Neural progenitor cell (in vitro differentiated cells): Measurements from ENCODE around the gene CSRNP3.

Experiments used
- CTCF ChIP-seq: fragments of 200-600 bp; sonication (generic); IDR thresholded peaks from 2 replicates; pipeline ENCODE4 v1.5.1; 2017; ENCODE audit warnings: antibody characterized with exemption, mild to moderate bottlenecking
- EZH2phosphoT487 ChIP-seq: fragments of 200-600 bp; sonication (generic); IDR thresholded peaks from 2 replicates; pipeline ENCODE4 v1.6.1; 2017; ENCODE audit warnings: antibody characterized with exemption

- TF ChIP-seq CTCF (no peak), EZH2phosphoT487 (no peak)
These were observed 59.2 kb downstream of the CSRNP3 start for GRCh38 chr2:165528691-165529090.
